ENCODE measurements around the gene VPS33A. TPM values are rescaled to one million over a fixed set of nuclear protein-coding genes. Genes with fewer than 3 reads are reported as not detected.

Gene VPS33A
- total and polyA plus RNA-seq, 10 of the 15 experiments (the other 5 are each of a cell fraction or from before 2014, with no cell fraction given), result 7.7 to 33.6 (median 21.6) TPM

GRCh38 chr12:122189626-122190475 lies 76.4 kb downstream of the VPS33A start:
- Histone ChIP-seq H3K27ac (ENCODE audit: control insufficient read depth, insufficient read depth) (no peak overlapping the region), H3K9me3 (replicated peaks; ENCODE audit: control insufficient read depth, insufficient read depth, low read length) (peaks cover under 1% of the 10 kb centered on the region; the same call in 1 of the 3 replicates), H3K4me1 (ENCODE audit: control insufficient read depth, insufficient read depth, low read length) (no peaks in the 10 kb centered on the region), H3K9ac (ENCODE audit: control insufficient read depth, insufficient read depth, low read length) (no peak overlapping the region), H3K4me2 (ENCODE audit: control insufficient read depth, insufficient read depth) (no peak overlapping the region), H3K4me3 (no peak overlapping the region), H3K27me3 (replicated peaks in 1 of 2; ENCODE audit: control insufficient read depth in 2 of 2, insufficient read depth in 2 of 2, low read length in 1 of 2) (no peaks in the 10 kb centered on the region; a peak in 1 of 4 replicates), H3K79me2 (ENCODE audit: control insufficient read depth, insufficient read depth, low read length) (no peaks in the 10 kb centered on the region), H3K36me3 (ENCODE audit: control insufficient read depth in 2 of 2, insufficient read depth in 2 of 2, low read length in 1 of 2) (no peaks in the 10 kb centered on the region), H4K20me1 (ENCODE audit: control insufficient read depth, insufficient read depth) (no peaks in the 10 kb centered on the region), H2AFZ (ENCODE audit: control insufficient read depth, low read depth, low read length) (no peak overlapping the region)
- DNase-seq (ENCODE audit: low read depth, low spot score) (no peak), ATAC-seq (no peak), FAIRE-seq (no peak)
- RAD21 ChIA-PET (ENCODE audit: unreplicated experiment), result interaction anchor here (0.7 to 0.9 kb wide), 2 partner anchors 14 to 57 kb away, joined by 3 read pairs; partner anchors contain the start of gene B3GNT4
- BruUV-seq (replicated peaks), result no TSS peak
- CTCF ChIA-PET, result interaction anchor here (0.6 to 4.1 kb wide), 10 partner anchors 8 to 271 kb away, joined by 3 to 29 read pairs (median 3); partner anchors contain the start of gene CFAP251
- POLR2A ChIA-PET, result no interaction called here
- intact Hi-C loops (cut with micrococcal nuclease; ENCODE audit: unreplicated experiment), result no loop called here
- SMC1A ChIA-PET (ENCODE audit: uncharacterized antibody, unreplicated experiment), result interaction anchor here (1.3 to 1.7 kb wide), 2 partner anchors 23 to 59 kb away, joined by 5 to 6 read pairs; no protein-coding TSS in a partner anchor
- WGBS (ENCODE audit: insufficient coverage, insufficient replicate concordance, low lambda C conversion rate, missing lambda C conversion rate), result 49% methylated on average over 34 of the region's 34 CpGs
- in situ Hi-C loops (cut with MboI), result loop anchor here (5.0 kb wide), 1 partner anchor 133 kb away; no protein-coding TSS in a partner anchor
- TF ChIP-seq NR2C1 (IDR thresholded peaks at IDR 0.05), result no peak
- TF ChIP-seq REST (IDR thresholded peaks at IDR 0.05; ENCODE audit: low read depth, low read length), result no peak
- TF ChIP-seq CREB1 (IDR thresholded peaks at IDR 0.05; ENCODE audit: low read depth), result no peak
- no peak for TF ChIP-seq FOXK2 (IDR thresholded peaks at IDR 0.05)
- TF ChIP-seq RFX5 (IDR thresholded peaks at IDR 0.05; ENCODE audit: low read depth, low read length), result no peak
- TF ChIP-seq JUNB (IDR thresholded peaks at IDR 0.05), result no peak
- no peak for TF ChIP-seq IKZF1 (conservative IDR thresholded peaks at IDR 0.05)
- no peak for TF ChIP-seq ATF2 (IDR thresholded peaks at IDR 0.05; ENCODE audit: low read length)
- TF ChIP-seq HDAC2 (IDR thresholded peaks at IDR 0.05), result no peak
- TF ChIP-seq ZNF274 (IDR thresholded peaks at IDR 0.05; ENCODE audit: insufficient read depth, insufficient read length), result no peak
- no peak for TF ChIP-seq MLLT1 (IDR thresholded peaks at IDR 0.05)
- TF ChIP-seq ASH2L (IDR thresholded peaks at IDR 0.05; ENCODE audit: borderline replicate concordance, low read depth), result no peak
- no peak for TF ChIP-seq BMI1 (IDR thresholded peaks at IDR 0.05; ENCODE audit: borderline replicate concordance)
- TF ChIP-seq TBL1XR1 (IDR thresholded peaks at IDR 0.05; ENCODE audit: low read depth, low read length), result no peak
- no peak for TF ChIP-seq FOXM1 (IDR thresholded peaks at IDR 0.05; ENCODE audit: low read depth, low read length)
